DOHH2 (cell line): Measurements from ENCODE around the gene CSAD.

Experiments
- H3F3A ChIP-seq: fragments of 200-600 bp; sonication (generic), shearing (Covaris generic); 2 replicates; pipeline ENCODE4 v1.6.0; 2016; ENCODE audit warnings: antibody characterized with exemption, mild to moderate bottlenecking; ENCODE audit not compliant: control insufficient read depth, insufficient read depth
- H3K27ac ChIP-seq: fragments of 200-600 bp; sonication (generic); 2 replicates; pipeline ENCODE4 v1.5.1; 2014; ENCODE audit warnings: low read depth, mild to moderate bottlenecking, low read length, moderate library complexity
- H3K27me3 ChIP-seq: fragments of 200-600 bp; sonication (generic); 2 replicates; pipeline ENCODE4 v1.6.1; 2014; ENCODE audit warnings: mild to moderate bottlenecking, low read length, mixed read lengths; ENCODE audit not compliant: control insufficient read depth
- H3K36me3 ChIP-seq: fragments of 200-600 bp; sonication (generic); 2 replicates; pipeline ENCODE4 v1.6.1; 2014; ENCODE audit warnings: mild to moderate bottlenecking, low read length, moderate library complexity, mixed read lengths; ENCODE audit not compliant: control insufficient read depth
- H3K4me1 ChIP-seq: fragments of 200-600 bp; sonication (generic); 2 replicates; pipeline ENCODE4 v1.6.1; 2014; ENCODE audit warnings: mild to moderate bottlenecking, low read length, mixed read lengths; ENCODE audit not compliant: control insufficient read depth
- H3K4me2 ChIP-seq: fragments of 200-600 bp; sonication (generic); 2 replicates; pipeline ENCODE4 v1.6.0; 2014; ENCODE audit warnings: mild to moderate bottlenecking, low read length, moderate library complexity
- H3K4me3 ChIP-seq: fragments of 200-600 bp; sonication (generic); 2 replicates; pipeline ENCODE4 v1.5.1; 2014; ENCODE audit warnings: mild to moderate bottlenecking, low read length, mixed read lengths
- H3K79me2 ChIP-seq: fragments of 200-600 bp; sonication (generic); 2 replicates; pipeline ENCODE4 v1.6.1; 2014; ENCODE audit warnings: mild to moderate bottlenecking, low read length, mixed read lengths; ENCODE audit not compliant: control insufficient read depth
- H3K9me2 ChIP-seq: fragments of 200-600 bp; sonication (generic); replicated peaks from 2 replicates; pipeline ENCODE4 v1.6.1; 2014; ENCODE audit warnings: mild to moderate bottlenecking, low read length, mixed read lengths; ENCODE audit not compliant: control insufficient read depth
- H3K9me3 ChIP-seq: fragments of 200-600 bp; sonication (generic); 2 replicates; pipeline ENCODE4 v1.6.1; 2014; ENCODE audit warnings: antibody characterized with exemption, low read length, mixed read lengths; ENCODE audit not compliant: control insufficient read depth, insufficient read depth
- H4K20me1 ChIP-seq: fragments of 200-600 bp; sonication (generic); 2 replicates; pipeline ENCODE4 v1.6.0; 2014; ENCODE audit warnings: low read depth, mild to moderate bottlenecking, antibody characterized with exemption, low read length, moderate library complexity; ENCODE audit not compliant: control insufficient read depth, insufficient read depth
- CTCF ChIP-seq: fragments of 200-600 bp; sonication (generic); IDR thresholded peaks from one replicate; pipeline ENCODE4 v1.5.1; 2014; ENCODE audit warnings: antibody characterized with exemption, mild to moderate bottlenecking, low read depth, low read length; ENCODE audit not compliant: poor library complexity, severe bottlenecking
- EZH2phosphoT487 ChIP-seq: fragments of 200-600 bp; sonication (generic); IDR thresholded peaks from 2 replicates; pipeline ENCODE4 v1.6.1; 2017; ENCODE audit warnings: borderline replicate concordance, mild to moderate bottlenecking, antibody characterized with exemption, low read length, moderate library complexity, mixed read lengths

Gene CSAD

GRCh38 chr12:53118751-53119300 lies 61.9 kb downstream of the CSAD start:
- Histone ChIP-seq H3K4me2 (no peak overlapping the region), H3K9me3 (no peaks in the 10 kb centered on the region), H3K9me2 (no peaks in the 10 kb centered on the region), H4K20me1 (no peaks in the 10 kb centered on the region), H3K27me3 (no peaks in the 10 kb centered on the region), H3K4me3 (no peak overlapping the region), H3K4me1 (no peaks in the 10 kb centered on the region), H3K27ac (no peak overlapping the region), H3K79me2 (no peaks in the 10 kb centered on the region), H3F3A (no peaks in the 10 kb centered on the region), H3K36me3 (no peaks in the 10 kb centered on the region)
- TF ChIP-seq EZH2phosphoT487 = no peak
- no peak for TF ChIP-seq CTCF

- Histone ChIP-seq H3K36me3 (no peaks in the 10 kb centered on the region), H3K9me3 (no peaks in the 10 kb centered on the region), H3K27me3 (no peaks in the 10 kb centered on the region), H4K20me1 (no peaks in the 10 kb centered on the region), H3K4me1 (no peaks in the 10 kb centered on the region), H3K79me2 (no peaks in the 10 kb centered on the region), H3K4me2 (no peak overlapping the region), H3K4me3 (no peak overlapping the region), H3F3A (no peaks in the 10 kb centered on the region), H3K9me2 (no peaks in the 10 kb centered on the region), H3K27ac (no peak overlapping the region)
- TF ChIP-seq EZH2phosphoT487 (no peak), CTCF (no peak)
Observed at GRCh38 chr12:53115891-53116648, 64.7 kb downstream of the CSAD start.

GRCh38 chr12:53115112-53115890 lies 65.4 kb downstream of the CSAD start:
- H3K27me3 ChIP-seq = no peaks in the 10 kb centered on the region
- TF ChIP-seq CTCF (no peak), EZH2phosphoT487 (no peak)

More at GRCh38 chr12:53115112-53115890, 65.4 kb downstream of the CSAD start:
- Histone ChIP-seq H3K4me1 (no peaks in the 10 kb centered on the region), H3K79me2 (no peaks in the 10 kb centered on the region), H3K9me2 (no peaks in the 10 kb centered on the region), H3K9me3 (no peaks in the 10 kb centered on the region), H3K36me3 (no peaks in the 10 kb centered on the region), H3F3A (no peaks in the 10 kb centered on the region), H3K4me2 (no peak overlapping the region), H4K20me1 (no peaks in the 10 kb centered on the region), H3K27ac (no peak overlapping the region), H3K4me3 (no peak overlapping the region)
